CD4-positive, alpha-beta T cell treated with Interleukin-21 for 1 hour (primary cell): Measurements from ENCODE around the gene FOXJ3.
A peak's percentile ranks its signal among the peaks of the same experiment; 100 is the strongest.

Experiments used
- DNase-seq: peaks from one replicate; pipeline ENCODE4 v3.0.0-alpha.2; 2020

FOXJ3 gene

GRCh38 chr1:42183210-42183956 lies 151.7 kb downstream of the FOXJ3 start:
- no peak for DNase-seq

- DNase-seq = no peak
Observed at GRCh38 chr1:42181687-42182086, 153.3 kb downstream of the FOXJ3 start.

GRCh38 chr1:42179900-42180329 lies 155.1 kb downstream of the FOXJ3 start:
- DNase-seq = no peak

DNA sequence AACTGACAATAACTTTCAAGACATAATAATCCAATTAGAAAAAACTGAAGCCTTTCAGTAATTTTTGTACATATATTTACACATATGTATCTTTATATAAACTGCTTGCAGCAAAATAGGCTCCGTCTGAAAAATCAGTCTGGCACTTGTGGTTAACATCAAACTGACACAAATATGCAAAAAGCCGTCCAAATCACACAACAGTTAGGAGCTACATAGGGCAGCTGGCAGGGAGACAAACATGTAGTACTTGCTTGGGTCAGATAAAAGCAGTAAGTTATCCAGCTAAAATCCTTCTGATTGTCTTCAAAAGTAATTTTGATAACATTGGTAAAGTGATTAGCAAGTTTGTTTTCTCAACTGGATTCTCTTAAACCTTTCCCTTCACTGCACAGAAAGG lies 155.8 kb downstream of the FOXJ3 start:
- DNase-seq = no peak

- DNase-seq = no peak
Observed at GRCh38 chr1:42178249-42178648, 156.8 kb downstream of the FOXJ3 start.

DNA sequence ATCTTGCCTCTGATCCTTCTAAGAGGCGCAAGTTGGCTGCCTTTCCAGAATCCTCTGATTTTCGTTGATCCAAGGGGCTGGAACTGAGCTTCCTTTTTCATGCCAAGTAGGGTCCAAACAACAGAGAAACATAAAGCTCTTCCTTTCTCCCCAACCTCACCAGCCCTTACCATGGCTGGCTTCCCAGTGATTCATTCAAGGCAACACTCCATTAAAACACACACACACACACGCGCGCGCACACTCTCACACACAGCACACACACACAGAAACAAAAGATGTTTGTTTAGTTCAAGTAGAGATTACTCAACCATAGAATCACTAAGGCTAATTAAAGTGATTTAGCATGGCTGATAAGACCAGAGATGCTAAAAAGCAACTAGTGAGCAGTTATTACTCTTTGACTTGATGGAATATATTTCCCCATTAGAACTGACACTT lies 157.5 kb downstream of the FOXJ3 start:
- no peak for DNase-seq

GRCh38 chr1:42176902-42177519 lies 158.0 kb downstream of the FOXJ3 start:
- DNase-seq = peak; percentile 46

DNA sequence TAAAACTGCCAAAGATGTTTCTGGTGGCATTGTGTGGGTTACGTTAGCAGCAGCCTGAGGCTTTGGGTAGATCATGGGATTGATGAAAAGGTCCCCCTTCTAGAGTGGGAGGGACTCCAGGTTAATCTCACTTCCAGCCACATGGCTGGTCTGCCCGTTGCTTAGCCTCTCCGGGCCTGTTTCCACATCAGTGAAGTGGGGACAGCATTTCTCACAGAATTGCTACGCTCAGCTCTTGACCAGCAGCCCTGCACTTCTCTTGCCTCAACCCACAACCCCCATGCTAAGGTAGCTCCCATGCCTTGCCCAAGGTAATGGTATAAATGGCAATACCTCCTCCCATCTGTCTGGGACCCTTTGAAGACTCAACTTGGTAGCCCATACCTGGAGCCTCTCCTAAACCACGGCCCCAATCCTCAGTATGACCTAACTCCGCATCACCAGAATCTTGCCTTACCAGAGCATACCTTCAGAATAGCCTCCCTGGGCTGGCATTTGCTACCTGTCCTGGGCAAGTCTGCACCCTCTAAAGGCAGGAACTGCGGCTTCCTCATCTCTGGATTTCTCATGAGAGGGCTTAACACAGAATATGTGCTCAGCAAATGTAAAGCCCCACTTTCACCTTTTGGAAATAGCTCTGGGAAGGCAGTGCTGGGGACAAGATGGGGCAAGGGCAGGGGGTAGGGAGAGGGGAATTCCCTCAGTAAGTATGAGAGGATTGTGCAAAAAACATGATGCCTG lies 159.6 kb downstream of the FOXJ3 start:
- no peak for DNase-seq

DNA sequence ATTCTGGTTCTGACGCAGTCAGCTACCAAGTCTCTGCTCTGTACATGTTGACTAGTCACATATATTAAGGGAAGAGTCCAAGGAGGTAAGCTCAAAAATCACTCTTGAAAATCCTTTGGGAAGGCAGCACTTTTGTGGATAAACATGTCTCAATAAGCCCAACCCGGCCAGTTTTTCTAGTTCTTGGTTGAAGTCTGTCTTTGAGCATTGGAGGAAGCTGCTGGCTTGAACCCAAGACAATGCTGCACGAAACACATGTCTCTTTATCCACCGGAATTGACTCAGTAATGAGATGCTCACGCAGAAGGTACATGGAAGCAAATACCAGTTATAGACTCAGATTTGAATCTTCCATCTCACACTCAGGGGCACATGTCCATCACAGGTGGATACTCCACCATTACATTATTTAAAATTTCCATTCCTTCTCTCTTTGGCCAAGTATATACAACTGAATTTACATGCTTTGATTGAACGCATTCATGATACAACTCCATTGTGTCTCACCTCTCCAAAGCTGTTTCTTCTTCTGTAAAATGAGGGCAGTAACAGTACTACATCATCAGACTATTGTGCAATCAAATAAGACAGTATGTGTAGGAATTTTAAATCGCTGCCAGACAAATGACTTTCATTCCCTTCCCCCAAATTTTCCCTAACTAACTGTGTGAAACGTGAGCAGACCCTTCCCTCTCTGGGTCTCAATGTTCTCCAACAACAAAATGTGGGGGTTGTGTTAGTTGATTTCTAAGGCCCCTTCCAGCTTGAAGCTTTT lies 160.9 kb downstream of the FOXJ3 start:
- DNase-seq = no peak

GRCh38 chr1:42173155-42173933 lies 161.7 kb downstream of the FOXJ3 start:
- peak; percentile 62 for DNase-seq

DNA sequence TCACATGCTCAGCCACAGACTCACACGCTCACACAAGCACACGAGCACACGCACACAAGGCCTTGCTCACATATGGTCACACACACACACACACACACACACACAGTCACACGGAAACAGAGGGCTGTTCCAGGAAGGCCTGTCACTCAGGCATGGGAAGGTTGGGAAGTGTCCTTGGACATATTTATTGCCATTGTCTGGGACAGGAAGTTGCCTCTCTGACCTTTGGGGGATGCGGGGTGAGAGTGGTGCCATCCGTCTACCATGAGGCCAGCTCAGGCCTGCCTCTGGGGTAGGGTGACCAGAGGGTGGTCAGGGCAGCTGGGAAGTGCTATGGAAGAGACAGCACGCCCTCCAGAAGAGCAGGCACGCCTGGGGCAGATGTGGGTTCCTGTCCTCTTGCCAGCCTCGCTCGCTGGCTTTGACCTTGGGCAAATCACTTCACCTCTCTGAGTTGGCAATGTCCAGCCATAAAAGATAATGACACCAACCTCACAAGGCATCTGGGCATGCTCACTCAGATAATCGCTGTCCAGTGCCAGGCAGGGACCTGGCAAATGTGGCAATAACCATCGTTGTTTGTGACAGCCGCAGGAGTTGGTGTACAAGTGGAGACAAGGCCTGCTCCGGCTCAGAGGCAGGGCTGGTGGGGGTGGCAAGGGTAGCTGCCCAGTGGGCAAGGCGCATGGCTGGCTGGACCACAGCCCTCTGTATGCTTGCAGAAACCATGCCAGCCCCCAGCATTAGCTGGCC lies 162.5 kb downstream of the FOXJ3 start:
- no peak for DNase-seq

GRCh38 chr1:42171679-42172266 lies 163.3 kb downstream of the FOXJ3 start:
- DNase-seq = no peak

- no peak for DNase-seq
Observed at GRCh38 chr1:42170779-42171621, 164.0 kb downstream of the FOXJ3 start.

DNA sequence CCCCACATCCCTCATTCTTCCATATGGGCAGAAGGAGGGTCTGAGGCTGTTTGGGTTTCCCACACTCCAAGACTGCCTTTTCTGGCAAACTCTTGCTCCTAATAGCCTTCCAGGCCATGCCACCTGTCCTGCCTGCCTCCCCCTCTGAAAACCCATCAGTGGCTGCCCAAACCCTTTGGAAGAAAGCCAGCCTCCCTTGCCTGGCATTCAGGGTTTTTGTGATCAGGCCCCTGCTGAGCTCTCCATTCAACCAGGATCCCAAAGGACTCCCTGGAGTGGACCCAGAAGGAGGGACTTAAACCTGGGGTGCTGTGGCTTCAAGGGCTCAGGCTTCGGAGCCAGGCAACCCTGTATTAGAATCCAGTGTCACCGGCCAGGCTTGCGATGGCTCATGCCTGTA lies 166.3 kb downstream of the FOXJ3 start:
- no peak for DNase-seq

DNA sequence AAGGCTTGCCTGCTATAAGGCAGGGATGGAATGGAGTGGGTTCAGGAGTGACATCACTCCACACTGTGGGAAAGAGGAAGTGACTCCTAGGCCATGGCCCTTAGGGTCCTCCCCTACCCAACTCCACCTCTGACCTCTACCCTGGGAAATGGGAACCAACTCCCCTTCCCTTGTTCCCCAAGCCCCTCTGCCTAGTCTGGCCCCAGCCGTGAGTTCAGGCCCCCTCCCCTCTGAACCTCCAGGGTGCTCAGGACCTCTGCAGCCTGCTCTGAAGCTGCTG lies 166.7 kb downstream of the FOXJ3 start:
- no peak for DNase-seq

DNA sequence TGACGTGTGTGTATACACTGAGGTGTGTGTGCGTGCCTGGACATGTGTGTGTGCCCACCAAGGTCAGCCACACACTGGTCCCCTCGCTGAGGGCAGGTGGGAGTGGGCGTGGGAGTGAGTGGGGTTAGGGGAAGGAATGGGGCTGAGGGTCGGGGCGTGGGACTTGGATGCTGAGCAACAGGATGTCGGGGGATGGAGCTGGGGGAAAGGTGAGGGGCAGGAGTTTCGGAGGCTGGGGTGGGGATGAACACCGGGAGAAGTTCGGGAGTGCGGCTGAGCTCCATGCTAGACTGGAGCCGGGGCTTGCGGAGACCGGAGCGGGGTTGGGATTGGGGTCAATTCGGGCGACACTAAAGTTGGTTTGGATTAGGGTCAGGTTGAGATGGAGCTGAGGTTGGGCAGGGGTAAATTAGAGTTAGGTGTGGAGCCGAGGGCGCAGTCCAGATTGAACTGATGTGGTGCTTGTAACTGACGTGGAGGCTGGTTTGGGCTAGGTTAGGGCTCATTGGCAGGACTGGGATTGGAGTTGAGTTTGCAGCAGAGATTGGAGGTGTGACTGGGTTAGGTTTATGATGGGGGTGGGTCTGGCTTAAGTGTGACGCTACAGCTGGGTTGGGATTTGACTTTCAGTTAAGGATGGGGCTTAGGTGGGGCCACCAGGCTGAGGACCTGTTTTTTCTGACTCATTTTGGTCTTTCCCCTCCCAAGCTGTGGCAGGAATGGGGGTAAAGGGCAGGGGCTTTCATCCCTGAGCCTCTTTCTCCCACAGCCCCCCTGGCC lies 167.2 kb downstream of the FOXJ3 start:
- no peak for DNase-seq

- no peak for DNase-seq
Observed at GRCh38 chr1:42165511-42166210, 169.4 kb downstream of the FOXJ3 start.

- no peak for DNase-seq
Observed at GRCh38 chr1:42164551-42165420, 170.2 kb downstream of the FOXJ3 start, which contains the start of gene GUCA2A. TSS of gene GUCA2A (minus strand) at chr1:42164745. CDS start at chr1:42164712, 33 bp downstream.
